Measurements from ENCODE around the gene RXRA.

DNA sequence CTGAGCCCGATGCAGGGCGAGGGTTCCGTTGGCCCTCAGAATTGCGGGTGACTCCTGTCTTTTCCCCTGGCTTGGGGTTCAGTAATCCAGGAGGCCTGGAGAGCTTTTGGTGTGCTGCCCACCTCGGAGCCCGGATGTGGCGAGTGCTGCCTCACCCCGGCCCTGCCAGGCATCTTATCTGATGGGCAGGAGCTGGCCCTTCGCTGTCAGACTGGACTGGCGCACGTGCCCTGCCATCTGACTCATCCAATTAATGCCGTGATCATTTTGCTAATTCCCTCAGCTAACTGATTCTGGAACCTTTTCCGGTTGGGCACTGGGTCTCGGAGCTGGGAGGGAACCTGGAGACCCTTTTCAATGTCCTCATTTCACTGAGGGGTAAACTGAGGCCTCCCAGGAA, 34.6 kb downstream of the RXRA start:
- TF ChIP-seq TAF1 (IDR thresholded peaks at IDR 0.05; ENCODE audit: borderline replicate concordance, insufficient read depth, low read length) = no peak
- no peak for TF ChIP-seq POLR2AphosphoS5 (IDR thresholded peaks at IDR 0.05; ENCODE audit: low read depth, low read length)
- TF ChIP-seq, protein P1, sequence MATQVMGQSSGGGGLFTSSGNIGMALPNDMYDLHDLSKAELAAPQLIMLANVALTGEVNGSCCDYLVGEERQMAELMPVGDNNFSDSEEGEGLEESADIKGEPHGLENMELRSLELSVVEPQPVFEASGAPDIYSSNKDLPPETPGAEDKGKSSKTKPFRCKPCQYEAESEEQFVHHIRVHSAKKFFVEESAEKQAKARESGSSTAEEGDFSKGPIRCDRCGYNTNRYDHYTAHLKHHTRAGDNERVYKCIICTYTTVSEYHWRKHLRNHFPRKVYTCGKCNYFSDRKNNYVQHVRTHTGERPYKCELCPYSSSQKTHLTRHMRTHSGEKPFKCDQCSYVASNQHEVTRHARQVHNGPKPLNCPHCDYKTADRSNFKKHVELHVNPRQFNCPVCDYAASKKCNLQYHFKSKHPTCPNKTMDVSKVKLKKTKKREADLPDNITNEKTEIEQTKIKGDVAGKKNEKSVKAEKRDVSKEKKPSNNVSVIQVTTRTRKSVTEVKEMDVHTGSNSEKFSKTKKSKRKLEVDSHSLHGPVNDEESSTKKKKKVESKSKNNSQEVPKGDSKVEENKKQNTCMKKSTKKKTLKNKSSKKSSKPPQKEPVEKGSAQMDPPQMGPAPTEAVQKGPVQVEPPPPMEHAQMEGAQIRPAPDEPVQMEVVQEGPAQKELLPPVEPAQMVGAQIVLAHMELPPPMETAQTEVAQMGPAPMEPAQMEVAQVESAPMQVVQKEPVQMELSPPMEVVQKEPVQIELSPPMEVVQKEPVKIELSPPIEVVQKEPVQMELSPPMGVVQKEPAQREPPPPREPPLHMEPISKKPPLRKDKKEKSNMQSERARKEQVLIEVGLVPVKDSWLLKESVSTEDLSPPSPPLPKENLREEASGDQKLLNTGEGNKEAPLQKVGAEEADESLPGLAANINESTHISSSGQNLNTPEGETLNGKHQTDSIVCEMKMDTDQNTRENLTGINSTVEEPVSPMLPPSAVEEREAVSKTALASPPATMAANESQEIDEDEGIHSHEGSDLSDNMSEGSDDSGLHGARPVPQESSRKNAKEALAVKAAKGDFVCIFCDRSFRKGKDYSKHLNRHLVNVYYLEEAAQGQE (IDR thresholded peaks at IDR 0.05; ENCODE audit: insufficient read depth in 1 of 2, low read depth in 2 of 2, low read length in 2 of 2) = no peak
- no peak for TF ChIP-seq SIN3A (IDR thresholded peaks at IDR 0.05; ENCODE audit: borderline replicate concordance, insufficient read depth, low read length)
- TF ChIP-seq FOXP2 (optimal IDR thresholded peaks at IDR 0.05; ENCODE audit: borderline replicate concordance, extremely low read depth, extremely low read length, insufficient read depth) = no peak
